ES-I3 (cell line): ENCODE results near the gene ROR2.
"Not testable (repeated sequence)": the region's sequence is repeated elsewhere in the genome, so short reads cannot be mapped to it uniquely, and the experiment has no call there.

Experiments used
- H3K36me3 ChIP-seq: 2 replicates; pipeline ENCODE4 v1.6.1; 2013; ENCODE audit warnings: mild to moderate bottlenecking, low read length, control low read depth, moderate library complexity; ENCODE audit not compliant: insufficient read depth
- H3K4me1 ChIP-seq: 2 replicates; pipeline ENCODE4 v1.6.1; 2013; ENCODE audit warnings: mild to moderate bottlenecking, control low read depth, low read length; ENCODE audit not compliant: insufficient read depth
- H3K9ac ChIP-seq: 2 replicates; pipeline ENCODE4 v1.6.1; 2013; ENCODE audit warnings: low read depth, mild to moderate bottlenecking, low read length, moderate library complexity
- H3K9me3 ChIP-seq: 2 replicates; pipeline ENCODE4 v1.6.1; 2013; ENCODE audit warnings: mild to moderate bottlenecking, low read length, moderate library complexity; ENCODE audit not compliant: control insufficient read depth, insufficient read depth

Gene ROR2

DNA sequence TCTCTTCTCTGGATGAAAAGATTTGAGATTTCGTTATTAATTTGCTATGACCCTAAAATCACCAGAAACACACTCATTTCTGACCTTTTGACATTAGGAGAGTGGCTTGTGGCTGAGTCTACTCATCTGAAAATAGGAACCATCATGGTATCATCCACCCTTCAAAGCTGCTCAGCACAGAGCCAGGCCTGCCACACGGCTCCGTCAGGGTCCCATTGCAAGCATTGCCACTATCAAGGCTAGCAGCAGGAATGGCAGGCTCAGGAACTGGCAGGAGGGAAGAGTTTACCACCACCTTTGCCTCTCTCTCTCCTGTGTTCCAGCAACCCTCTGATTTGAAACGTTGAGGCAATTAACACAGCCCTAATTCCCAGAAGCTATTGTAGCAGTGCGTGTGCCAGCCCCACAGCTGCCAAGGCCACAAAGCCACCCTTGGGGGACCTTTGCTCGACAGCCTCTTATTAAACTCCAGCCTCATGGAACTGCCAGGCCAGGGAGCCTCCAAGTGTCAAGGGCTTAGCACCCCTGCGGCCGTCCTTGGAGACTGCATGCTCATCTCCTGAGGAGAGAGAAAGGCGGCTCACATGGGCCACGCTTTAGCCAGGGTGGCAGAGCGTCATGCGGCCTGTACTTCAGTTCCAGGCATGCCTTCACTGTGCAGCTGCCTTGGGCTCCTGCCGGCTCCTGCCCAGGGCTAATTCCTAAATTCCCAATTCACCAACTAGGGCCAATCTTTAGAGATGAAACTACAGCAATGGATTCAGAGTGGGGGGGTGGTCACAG lies 145.9 kb downstream of the ROR2 start:
- Histone ChIP-seq H3K9ac (no peak overlapping the region), H3K36me3 (no peaks in the 10 kb centered on the region), H3K4me1 (no peaks in the 10 kb centered on the region), H3K9me3 (no peaks in the 10 kb centered on the region)

DNA sequence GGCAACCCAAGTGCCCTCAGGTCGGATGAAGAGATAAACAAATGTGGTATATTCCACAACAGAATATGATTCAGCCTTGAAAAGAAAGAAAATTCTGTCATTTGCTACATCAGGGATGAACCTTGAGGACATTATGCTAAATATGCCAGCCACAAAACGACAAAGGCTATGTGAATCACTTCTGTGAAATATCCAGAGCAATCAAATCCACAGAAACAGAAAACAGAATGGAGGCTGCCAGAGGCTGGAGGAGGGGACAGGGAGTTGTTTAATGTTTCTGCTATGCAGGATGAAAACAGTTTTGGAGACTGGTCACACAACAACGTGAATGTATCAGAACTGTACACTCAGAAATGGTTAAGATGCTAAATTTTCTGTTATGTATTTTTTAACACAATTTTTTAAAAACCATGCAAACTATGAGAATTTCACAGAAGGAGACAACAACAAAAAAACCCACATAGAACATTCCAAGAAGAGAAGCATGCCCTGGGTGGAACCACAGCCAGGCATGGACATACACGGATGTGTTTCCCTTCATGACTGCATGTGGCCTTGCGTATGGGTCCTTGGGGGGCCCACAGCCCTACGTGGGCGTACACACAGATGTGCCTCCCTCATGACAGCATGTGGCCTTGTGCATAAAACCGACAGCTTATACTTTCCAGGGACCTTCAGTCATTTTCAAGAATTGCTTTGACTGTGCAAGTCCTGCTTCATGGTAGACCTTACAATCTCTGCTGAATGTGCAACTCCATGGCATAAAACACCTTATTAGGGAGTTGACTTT lies 146.7 kb downstream of the ROR2 start:
- H3K4me1 ChIP-seq, result no peaks in the 10 kb centered on the region
- no peaks in the 10 kb centered on the region for H3K36me3 ChIP-seq
- H3K9ac ChIP-seq, result no peak overlapping the region
- H3K9me3 ChIP-seq, result no peaks in the 10 kb centered on the region

DNA sequence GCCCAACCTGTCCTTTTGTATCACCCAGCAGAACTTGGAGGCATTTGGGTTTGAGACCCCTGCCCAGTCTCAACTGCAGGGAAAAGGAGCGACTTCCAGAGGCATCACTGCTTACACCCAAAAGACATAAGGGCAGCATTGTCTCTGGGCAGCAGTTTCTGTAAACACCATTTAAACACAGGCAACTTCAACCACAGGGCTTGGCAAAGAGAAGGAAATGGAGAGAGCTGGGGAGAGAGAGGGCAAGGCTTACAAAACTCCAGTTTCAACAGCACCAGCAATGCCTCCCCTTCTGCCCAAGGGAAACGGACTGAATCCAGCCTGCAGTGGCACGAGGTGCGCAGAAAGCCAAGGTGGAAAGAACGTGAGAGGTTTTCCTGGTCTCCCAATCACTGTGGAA lies 147.6 kb downstream of the ROR2 start:
- no peaks in the 10 kb centered on the region for H3K9me3 ChIP-seq
- H3K4me1 ChIP-seq, result no peaks in the 10 kb centered on the region
- H3K9ac ChIP-seq, result no peak overlapping the region
- H3K36me3 ChIP-seq, result no peaks in the 10 kb centered on the region

DNA sequence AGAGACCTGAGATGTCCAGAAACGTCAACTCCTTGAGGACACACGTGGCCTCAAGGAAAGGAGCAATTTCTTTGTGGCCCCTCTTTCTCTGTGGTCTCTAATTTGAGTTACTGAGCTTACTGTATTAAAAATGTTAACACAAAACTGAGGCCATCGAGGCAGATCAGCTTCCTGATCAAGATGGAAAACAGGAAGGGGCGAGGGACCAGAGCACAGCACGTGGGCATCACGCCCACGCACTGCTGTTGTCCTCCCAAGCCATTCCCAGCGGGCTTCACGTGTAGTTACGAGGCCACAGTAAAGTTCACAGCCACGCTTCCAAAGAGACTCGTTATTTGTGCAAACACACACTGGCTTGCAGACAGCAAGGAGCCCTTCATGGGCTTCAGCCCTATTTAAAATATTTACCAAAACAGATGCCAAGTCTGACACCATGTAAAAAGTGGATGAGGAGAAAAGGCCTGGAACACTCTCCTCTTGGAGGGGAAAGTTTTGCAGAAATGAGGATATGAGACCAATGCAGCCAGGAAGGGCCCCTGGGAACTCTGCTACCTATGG lies 149.5 kb downstream of the ROR2 start:
- Histone ChIP-seq H3K9ac (no peak overlapping the region), H3K9me3 (no peaks in the 10 kb centered on the region), H3K4me1 (no peaks in the 10 kb centered on the region), H3K36me3 (no peaks in the 10 kb centered on the region)

DNA sequence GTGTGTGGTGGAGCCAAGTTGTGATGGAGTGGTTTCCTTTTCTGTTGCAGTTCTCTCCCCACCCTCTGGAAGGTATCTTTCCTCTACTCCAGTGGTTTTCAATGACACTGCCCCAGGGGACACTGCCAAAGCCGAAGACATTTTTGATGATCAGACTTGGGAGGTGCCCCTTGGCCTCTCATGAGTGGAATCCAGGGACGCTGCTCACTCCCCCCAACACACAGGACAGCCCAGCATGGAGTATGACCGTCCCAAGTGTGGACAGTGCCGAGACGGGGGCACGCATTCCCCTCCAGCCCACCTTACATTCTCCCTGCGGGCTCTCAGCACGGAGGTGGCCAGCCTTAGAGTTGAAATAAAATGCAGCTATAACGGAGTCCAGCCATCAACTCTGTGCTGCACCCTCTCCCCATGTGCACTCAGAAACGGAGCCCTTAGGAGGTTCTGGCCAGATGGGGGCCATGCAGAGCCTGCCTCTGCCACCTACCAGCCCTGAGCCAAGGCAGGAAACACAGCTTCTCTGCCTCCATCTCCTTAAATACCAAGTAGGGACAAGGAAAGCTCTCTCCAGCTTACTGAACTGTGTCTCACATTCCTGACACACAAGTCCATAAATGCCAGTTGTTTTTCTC lies 150.8 kb downstream of the ROR2 start:
- Histone ChIP-seq H3K9ac (no peak overlapping the region), H3K36me3 (no peaks in the 10 kb centered on the region), H3K4me1 (no peaks in the 10 kb centered on the region), H3K9me3 (no peaks in the 10 kb centered on the region)

DNA sequence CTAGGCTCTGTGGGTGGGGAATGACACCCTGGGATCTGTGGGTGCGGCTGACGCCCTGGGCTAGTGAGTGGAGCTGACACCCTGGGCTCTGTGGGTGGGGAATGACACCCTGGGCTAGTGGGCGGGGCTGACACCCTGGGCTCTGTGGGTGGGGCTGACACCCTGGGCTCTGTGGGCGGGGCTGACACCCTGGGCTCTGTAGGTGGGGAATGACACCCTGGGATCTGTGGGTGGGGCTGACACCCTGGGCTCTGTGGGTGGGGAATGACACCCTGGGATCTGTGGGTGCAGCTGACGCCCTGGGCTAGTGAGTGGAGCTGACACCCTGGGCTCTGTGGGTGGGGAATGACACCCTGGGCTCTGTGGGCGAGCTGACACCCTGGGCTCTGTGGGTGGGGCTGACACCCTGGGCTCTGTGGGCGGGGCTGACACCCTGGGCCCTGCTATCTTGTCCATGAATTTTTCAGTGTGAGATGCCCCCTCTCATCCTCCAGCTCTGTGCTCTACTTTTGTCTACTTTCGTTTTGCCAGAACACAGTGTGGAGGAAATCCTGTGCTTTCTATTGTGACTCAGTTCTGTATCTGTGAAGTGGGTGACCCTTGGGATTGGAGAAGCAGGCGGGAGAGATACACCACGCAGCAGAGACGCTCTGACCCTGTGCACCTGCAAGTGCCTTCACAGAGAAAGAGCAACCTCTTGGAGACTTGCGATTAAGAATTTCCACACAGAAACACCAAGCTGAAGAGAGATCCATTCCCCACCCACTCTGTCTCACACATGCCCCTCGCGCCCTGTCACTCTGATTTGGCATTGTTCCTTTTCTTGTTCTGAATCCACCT lies 151.5 kb downstream of the ROR2 start:
- H3K36me3 ChIP-seq, H3K9ac ChIP-seq, H3K9me3 ChIP-seq, H3K4me1 ChIP-seq: not testable (repeated sequence)

DNA sequence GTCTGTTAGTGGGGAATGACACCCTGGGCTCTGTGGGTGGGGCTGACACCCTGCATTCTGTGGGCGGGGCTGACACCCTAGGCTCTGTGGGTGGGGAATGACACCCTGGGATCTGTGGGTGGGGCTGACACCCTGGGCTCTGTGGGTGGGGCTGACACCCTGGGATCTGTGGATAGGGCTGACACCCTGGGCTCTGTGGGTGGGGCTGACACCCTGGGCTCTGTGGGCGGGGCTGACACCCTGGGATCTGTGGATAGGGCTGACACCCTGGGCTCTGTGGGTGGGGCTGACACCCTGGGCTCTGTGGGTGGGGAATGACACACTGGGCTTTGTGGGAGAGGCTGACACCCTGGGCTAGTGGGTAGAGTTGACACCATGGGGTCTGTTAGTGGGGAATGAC lies 152.5 kb downstream of the ROR2 start:
- H3K9me3 ChIP-seq, H3K36me3 ChIP-seq, H3K4me1 ChIP-seq, H3K9ac ChIP-seq: not testable (repeated sequence)

DNA sequence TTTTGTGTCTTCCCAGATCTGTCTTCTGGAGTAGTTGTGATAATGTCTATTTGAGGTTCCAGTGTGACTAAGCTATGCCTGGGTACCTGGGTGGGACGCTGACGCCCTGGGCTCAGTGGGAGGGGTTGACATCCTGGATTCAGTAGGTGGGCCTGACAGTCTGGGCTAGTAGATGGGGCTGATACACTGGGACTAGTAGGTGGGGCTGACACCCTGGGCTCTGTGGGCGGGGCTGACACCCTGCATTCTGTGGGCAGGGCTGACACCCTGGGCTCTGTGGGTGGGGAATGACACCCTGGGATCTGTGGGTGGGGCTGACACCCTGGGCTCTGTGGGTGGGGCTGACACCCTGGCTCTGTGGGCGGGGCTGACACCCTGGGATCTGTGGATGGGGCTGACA lies 153.5 kb downstream of the ROR2 start:
- not testable (repeated sequence) for H3K9ac ChIP-seq, H3K9me3 ChIP-seq, H3K4me1 ChIP-seq, H3K36me3 ChIP-seq

DNA sequence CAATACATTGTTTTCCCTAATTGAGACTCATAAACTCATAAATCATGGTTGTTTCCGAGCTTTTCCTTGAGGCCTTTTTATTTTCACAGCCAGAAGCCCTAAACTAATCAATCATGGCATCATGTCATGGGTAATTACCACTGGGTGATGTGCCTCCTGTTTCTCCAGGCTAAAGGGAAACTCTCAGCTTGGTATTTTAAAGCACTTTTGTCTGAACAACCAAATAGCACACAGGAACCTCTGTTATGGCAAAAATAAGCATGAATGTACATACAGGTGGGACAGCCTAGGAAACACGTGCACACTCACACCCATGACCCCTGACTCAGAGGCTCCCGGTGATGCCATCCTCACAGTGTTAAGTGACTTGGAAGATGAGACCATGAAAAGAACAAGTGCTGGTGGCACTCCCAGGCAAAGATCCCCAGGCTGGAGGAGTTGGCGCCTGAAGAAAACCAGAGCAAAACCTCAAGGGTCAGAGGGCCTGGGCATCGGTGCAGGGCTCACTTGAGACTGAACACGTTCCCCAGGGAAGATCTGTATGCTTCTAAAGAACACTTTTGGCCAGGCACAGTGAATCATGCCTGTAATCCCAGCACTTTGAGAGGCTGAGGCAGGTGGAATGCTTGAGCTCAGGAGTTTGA lies 154.3 kb downstream of the ROR2 start:
- Histone ChIP-seq H3K9me3 (no peaks in the 10 kb centered on the region), H3K36me3 (no peaks in the 10 kb centered on the region), H3K9ac (no peak overlapping the region), H3K4me1 (no peaks in the 10 kb centered on the region)

DNA sequence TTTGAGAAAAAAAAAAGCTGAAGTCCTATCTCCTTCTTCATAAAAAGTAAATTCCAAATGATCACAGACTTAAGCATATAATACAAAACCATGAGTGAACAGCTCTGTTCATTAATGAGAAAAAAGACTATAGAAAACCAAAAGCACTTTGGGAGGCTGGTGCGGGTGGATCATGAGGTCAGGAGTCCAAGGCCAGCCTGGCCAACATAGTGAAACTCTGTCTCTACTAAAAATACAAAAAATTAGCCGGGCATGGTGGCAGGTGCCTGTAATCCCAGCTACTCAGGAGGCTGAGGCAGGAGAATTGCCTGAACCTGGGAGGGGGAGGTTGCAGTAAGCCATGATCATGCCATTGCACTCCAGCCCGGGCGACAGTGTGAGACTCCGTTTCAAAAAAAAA lies 156.7 kb downstream of the ROR2 start:
- not testable (repeated sequence) for H3K9ac ChIP-seq, H3K9me3 ChIP-seq

DNA sequence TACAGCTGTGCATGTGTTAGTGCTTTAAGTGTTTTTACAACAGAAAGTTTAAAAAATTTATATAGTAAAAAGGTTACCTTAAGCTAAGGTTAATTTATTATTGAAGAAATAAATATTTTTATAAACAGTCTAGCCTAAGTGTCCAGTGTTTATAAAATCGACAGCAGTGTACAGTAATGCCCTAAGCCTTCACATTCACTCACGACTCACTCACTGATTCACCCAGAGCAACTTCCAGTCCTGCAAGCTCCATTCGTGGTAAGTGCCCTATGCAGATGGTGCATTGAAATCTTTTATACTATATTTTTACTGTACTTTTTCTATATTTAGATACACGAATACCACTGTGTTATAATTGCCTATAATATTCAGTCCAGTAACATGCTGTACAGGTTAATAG lies 159.1 kb downstream of the ROR2 start:
- H3K4me1 ChIP-seq, result no peaks in the 10 kb centered on the region
- H3K9ac ChIP-seq, result no peak overlapping the region
- no peaks in the 10 kb centered on the region for H3K36me3 ChIP-seq
- H3K9me3 ChIP-seq, result no peaks in the 10 kb centered on the region

More for the DNA sequence above, 156.7 kb downstream of the ROR2 start:
- H3K36me3 ChIP-seq, H3K4me1 ChIP-seq: not testable (repeated sequence)

DNA sequence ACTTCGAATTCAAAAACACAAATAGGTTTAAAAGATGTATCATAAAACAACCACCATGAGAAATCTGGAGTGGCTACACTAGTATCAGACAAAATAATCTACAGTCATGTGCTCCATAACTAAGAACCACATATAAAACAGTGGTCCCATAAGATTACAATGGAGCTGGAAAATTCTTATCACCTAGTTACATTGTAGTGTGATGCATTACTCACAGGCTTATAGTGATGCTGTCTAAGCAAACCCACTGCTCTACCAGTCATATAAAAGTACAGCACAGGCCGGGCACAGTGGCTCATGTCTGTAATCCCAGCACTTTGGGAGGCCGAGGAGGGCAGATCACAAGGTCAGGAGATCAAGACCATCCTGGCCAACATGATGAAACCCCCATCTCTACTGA lies 160.1 kb downstream of the ROR2 start:
- Histone ChIP-seq H3K4me1 (no peaks in the 10 kb centered on the region), H3K36me3 (no peaks in the 10 kb centered on the region), H3K9me3 (no peaks in the 10 kb centered on the region), H3K9ac (no peak overlapping the region)

DNA sequence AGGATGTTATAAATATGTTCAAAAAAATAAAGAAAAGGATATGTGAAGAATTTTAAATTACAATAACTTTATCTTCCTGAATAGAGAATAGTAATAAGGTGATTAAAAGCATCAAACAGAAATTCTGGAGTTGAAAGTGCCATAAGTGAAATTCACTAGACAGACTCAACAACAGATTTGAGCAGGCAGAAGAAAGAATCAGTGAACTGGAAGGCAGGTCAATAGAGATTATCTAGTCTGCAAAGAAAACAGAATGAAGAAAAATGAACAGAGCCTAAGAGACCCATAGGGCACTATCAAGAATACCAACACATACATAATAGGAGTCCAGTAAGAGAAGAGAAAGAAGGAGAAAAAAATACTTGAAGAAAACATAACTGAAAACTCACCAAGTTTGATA lies 162.1 kb downstream of the ROR2 start:
- peaks cover 1% of the 10 kb centered on the region; the same call in 1 of the 2 replicates for H3K9me3 ChIP-seq
- no peak overlapping the region for H3K9ac ChIP-seq
- no peaks in the 10 kb centered on the region for H3K36me3 ChIP-seq
- no peaks in the 10 kb centered on the region for H3K4me1 ChIP-seq
